ENCODE results near the gene TPSG1. TPM values are rescaled to one million over a fixed set of nuclear protein-coding genes. Genes with fewer than 3 reads are reported as not detected.

The TPSG1 gene
- total RNA-seq, 1 donor from 2014 or later, result 2.3 TPM

DNA sequence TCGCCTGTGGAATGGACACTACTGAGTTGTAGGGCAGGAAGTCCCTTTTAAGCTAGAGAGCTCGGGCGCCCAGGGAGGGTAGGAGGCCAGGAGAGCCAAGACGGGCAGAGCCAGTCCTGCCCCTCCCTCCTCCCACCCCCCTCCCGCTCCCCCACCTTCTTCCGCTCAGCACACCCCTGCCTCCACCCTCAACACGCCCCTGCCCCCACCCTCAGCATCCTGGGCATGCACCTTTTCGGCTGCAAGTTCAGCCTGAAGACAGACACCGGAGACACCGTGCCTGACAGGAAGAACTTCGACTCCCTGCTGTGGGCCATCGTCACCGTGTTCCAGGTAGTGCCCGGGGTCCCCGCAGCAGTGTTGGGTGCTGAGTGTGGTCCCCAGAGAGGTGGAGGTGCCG lies 18.3 kb downstream of the TPSG1 start:
- H3K9me3 ChIP-seq, result no peaks in the 10 kb centered on the region
- no peaks in the 10 kb centered on the region for H3K27me3 ChIP-seq
- DNase-seq (no peak), ATAC-seq (no peak)
- H3K36me3 ChIP-seq, result no peaks in the 10 kb centered on the region
- TF ChIP-seq, protein P1, sequence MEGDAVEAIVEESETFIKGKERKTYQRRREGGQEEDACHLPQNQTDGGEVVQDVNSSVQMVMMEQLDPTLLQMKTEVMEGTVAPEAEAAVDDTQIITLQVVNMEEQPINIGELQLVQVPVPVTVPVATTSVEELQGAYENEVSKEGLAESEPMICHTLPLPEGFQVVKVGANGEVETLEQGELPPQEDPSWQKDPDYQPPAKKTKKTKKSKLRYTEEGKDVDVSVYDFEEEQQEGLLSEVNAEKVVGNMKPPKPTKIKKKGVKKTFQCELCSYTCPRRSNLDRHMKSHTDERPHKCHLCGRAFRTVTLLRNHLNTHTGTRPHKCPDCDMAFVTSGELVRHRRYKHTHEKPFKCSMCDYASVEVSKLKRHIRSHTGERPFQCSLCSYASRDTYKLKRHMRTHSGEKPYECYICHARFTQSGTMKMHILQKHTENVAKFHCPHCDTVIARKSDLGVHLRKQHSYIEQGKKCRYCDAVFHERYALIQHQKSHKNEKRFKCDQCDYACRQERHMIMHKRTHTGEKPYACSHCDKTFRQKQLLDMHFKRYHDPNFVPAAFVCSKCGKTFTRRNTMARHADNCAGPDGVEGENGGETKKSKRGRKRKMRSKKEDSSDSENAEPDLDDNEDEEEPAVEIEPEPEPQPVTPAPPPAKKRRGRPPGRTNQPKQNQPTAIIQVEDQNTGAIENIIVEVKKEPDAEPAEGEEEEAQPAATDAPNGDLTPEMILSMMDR (IDR thresholded peaks at IDR 0.05), result no peak
- intact Hi-C loops (cut with DNase I), result no loop called here
- H3K4me3 ChIP-seq, result no peak overlapping the region
- no peak overlapping the region for H3K27ac ChIP-seq
- no peaks in the 10 kb centered on the region for H3K4me1 ChIP-seq

GRCh38 chr16:1206326-1206725 lies 18.7 kb downstream of the TPSG1 start:
- TF ChIP-seq, protein P1 (IDR thresholded peaks at IDR 0.05), result no peak
- H3K4me1 ChIP-seq, result no peaks in the 10 kb centered on the region
- H3K9me3 ChIP-seq, result no peaks in the 10 kb centered on the region
- ATAC-seq (no peak), DNase-seq (no peak)
- intact Hi-C loops (cut with DNase I), result no loop called here
- no peak overlapping the region for H3K27ac ChIP-seq
- H3K27me3 ChIP-seq, result no peaks in the 10 kb centered on the region
- no peak overlapping the region for H3K4me3 ChIP-seq
- H3K36me3 ChIP-seq, result no peaks in the 10 kb centered on the region

DNA sequence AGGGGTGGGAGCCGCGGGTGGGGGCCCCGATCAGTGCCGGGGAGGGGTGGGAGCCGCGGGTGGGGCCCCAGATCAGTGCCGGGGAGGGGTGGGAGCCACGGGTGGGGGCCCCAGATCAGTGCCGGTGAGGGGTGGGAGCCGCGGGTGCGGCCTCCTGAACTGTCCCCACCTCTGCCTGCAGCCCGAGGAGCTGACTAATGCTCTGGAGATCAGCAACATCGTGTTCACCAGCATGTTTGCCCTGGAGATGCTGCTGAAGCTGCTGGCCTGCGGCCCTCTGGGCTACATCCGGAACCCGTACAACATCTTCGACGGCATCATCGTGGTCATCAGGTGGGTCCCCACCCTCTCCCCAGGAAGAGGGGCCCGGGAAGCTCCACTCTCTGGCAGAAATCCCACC lies 20.1 kb downstream of the TPSG1 start:
- H3K27ac ChIP-seq, result no peak overlapping the region
- H3K27me3 ChIP-seq, result no peaks in the 10 kb centered on the region
- intact Hi-C loops (cut with DNase I), result no loop called here
- no peak for ATAC-seq
- no peaks in the 10 kb centered on the region for H3K36me3 ChIP-seq
- TF ChIP-seq, protein P1 (IDR thresholded peaks at IDR 0.05), result no peak
- H3K9me3 ChIP-seq, result no peaks in the 10 kb centered on the region
- no peak overlapping the region for H3K4me3 ChIP-seq
- H3K4me1 ChIP-seq, result no peaks in the 10 kb centered on the region
- no peak for DNase-seq

DNA sequence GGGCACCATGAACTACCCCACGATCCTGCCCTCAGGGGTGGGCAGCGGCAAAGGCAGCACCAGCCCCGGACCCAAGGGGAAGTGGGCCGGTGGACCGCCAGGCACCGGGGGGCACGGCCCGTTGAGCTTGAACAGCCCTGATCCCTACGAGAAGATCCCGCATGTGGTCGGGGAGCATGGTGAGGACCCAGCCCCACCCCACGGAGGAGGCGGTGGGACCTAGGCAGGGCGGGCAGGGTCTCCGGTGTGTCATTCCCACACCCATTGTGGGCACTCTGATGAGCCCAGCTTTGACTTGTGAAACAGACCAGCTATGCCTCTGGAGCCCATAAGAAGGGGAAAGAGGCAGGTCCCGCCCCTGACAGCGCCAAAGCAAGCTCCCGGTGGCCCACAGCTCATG lies 22.8 kb downstream of the TPSG1 start:
- no peak for ATAC-seq
- Histone ChIP-seq H3K9me3 (no peaks in the 10 kb centered on the region), H3K36me3 (no peaks in the 10 kb centered on the region), H3K4me3 (no peak overlapping the region), H3K4me1 (no peaks in the 10 kb centered on the region), H3K27me3 (no peaks in the 10 kb centered on the region), H3K27ac (no peak overlapping the region)
- DNase-seq, result no peak
- TF ChIP-seq, protein P1 (IDR thresholded peaks at IDR 0.05), result no peak
- intact Hi-C loops (cut with DNase I), result no loop called here

DNA sequence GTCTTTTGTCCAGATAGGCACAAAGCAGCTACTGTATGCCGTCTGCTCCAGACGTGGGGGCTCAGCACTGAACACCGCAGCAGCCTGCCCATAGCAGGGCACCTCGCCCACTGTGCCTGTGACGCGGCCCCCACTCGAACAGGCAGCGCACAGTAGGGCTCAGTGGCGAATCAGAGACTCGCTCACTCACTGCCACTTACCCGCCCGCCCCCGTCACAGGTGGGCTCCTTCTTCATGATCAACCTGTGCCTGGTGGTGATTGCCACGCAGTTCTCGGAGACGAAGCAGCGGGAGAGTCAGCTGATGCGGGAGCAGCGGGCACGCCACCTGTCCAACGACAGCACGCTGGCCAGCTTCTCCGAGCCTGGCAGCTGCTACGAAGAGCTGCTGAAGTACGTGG lies 23.6 kb downstream of the TPSG1 start:
- DNase-seq (no peak), ATAC-seq (no peak)
- H3K27me3 ChIP-seq, result no peaks in the 10 kb centered on the region
- no peaks in the 10 kb centered on the region for H3K9me3 ChIP-seq
- H3K27ac ChIP-seq, result no peak overlapping the region
- H3K4me3 ChIP-seq, result no peak overlapping the region
- no peaks in the 10 kb centered on the region for H3K4me1 ChIP-seq
- H3K36me3 ChIP-seq, result no peaks in the 10 kb centered on the region
- intact Hi-C loops (cut with DNase I), result no loop called here
- TF ChIP-seq, protein P1 (IDR thresholded peaks at IDR 0.05), result no peak

DNA sequence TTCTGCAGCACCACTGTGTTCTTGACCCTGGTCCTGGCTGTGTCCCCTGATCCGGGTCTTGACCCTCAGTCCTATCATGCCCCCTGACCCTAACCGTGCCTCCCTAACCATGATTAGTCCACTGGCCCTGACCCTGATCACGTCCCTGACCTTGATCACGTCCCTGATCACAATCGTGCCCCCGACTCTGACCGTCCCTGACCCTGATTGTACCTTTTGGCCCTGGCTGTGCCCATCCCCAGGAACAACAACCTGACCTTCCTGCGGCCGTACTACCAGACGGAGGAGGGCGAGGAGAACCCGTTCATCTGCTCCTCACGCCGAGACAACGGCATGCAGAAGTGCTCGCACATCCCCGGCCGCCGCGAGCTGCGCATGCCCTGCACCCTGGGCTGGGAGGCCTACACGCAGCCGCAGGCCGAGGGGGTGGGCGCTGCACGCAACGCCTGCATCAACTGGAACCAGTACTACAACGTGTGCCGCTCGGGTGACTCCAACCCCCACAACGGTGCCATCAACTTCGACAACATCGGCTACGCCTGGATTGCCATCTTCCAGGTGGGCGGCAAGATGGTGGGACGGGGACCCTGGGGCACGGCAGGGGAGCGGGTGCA lies 24.9 kb downstream of the TPSG1 start:
- Histone ChIP-seq H3K36me3 (no peaks in the 10 kb centered on the region), H3K4me1 (no peaks in the 10 kb centered on the region), H3K27ac (no peak overlapping the region), H3K27me3 (no peaks in the 10 kb centered on the region), H3K4me3 (no peak overlapping the region), H3K9me3 (no peaks in the 10 kb centered on the region)
- intact Hi-C loops (cut with DNase I), result no loop called here
- DNase-seq (no peak), ATAC-seq (no peak)
- TF ChIP-seq, protein P1 (IDR thresholded peaks at IDR 0.05), result no peak

Data from upper lobe of right lung (tissue), 1 donor.